ENCODE measurements around the gene STIM2.

DNA sequence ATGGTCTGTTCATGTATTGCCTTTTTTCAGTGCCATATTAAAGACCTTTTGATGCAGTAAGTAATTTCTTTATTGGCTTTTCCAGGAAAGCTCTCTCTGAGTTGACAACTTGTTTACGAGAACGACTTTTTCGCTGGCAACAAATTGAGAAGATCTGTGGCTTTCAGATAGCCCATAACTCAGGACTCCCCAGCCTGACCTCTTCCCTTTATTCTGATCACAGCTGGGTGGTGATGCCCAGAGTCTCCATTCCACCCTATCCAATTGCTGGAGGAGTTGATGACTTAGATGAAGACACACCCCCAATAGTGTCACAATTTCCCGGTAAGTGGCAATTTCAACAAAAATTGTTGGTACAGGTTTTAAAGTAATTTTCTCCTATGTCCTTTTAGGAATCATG is 148.0 kb downstream of the STIM2 start:
- TF ChIP-seq, protein P1, sequence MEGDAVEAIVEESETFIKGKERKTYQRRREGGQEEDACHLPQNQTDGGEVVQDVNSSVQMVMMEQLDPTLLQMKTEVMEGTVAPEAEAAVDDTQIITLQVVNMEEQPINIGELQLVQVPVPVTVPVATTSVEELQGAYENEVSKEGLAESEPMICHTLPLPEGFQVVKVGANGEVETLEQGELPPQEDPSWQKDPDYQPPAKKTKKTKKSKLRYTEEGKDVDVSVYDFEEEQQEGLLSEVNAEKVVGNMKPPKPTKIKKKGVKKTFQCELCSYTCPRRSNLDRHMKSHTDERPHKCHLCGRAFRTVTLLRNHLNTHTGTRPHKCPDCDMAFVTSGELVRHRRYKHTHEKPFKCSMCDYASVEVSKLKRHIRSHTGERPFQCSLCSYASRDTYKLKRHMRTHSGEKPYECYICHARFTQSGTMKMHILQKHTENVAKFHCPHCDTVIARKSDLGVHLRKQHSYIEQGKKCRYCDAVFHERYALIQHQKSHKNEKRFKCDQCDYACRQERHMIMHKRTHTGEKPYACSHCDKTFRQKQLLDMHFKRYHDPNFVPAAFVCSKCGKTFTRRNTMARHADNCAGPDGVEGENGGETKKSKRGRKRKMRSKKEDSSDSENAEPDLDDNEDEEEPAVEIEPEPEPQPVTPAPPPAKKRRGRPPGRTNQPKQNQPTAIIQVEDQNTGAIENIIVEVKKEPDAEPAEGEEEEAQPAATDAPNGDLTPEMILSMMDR (optimal IDR thresholded peaks at IDR 0.05 in 1 of 3, IDR thresholded peaks at IDR 0.05 in 1 of 3, conservative IDR thresholded peaks at IDR 0.05 in 1 of 3; ENCODE audit: extremely low read depth in 1 of 3, insufficient read depth in 2 of 3, low read length in 3 of 3) = no peak
- TF ChIP-seq EZH2 (IDR thresholded peaks at IDR 0.05; ENCODE audit: low read length) = no peak

All from keratinocyte (primary cell).